ENCODE measurements around the gene ITGA2. TPM values are rescaled to one million over a fixed set of nuclear protein-coding genes. Genes with fewer than 3 reads are reported as not detected.

Gene ITGA2
- polyA plus RNA-seq, 1 experiment: 71.9 TPM

- ChIA-PET POLR2A (no interaction called here), CTCF (interaction anchor here (0.9 to 3.1 kb wide), 2 partner anchors 38 to 49 kb away, joined by 3 to 8 read pairs; no protein-coding TSS in a partner anchor)
- DNase-seq (ENCODE audit: low read depth, low spot score): no peak
- Histone ChIP-seq H3K9me3 (ENCODE audit: control insufficient read depth, insufficient read depth, low read length) (no peaks in the 10 kb centered on the region), H3K27me3 (ENCODE audit: control insufficient read depth, insufficient read depth, low read length) (no peaks in the 10 kb centered on the region), H3K27ac (ENCODE audit: low read depth, low read length) (no peak overlapping the region), H3K4me3 (ENCODE audit: low read depth, low read length) (no peak overlapping the region)
- no peak for TF ChIP-seq CTCF (IDR thresholded peaks at IDR 0.05; ENCODE audit: low read depth, low read length)
These were observed 8.3 kb downstream of the ITGA2 start for GRCh38 chr5:52997424-52997823.

- no peaks in the 10 kb centered on the region for H3K27me3 ChIP-seq (ENCODE audit: control insufficient read depth, insufficient read depth, low read length)
- no peak overlapping the region for H3K27ac ChIP-seq (ENCODE audit: low read depth, low read length)
- no peak for DNase-seq (ENCODE audit: low read depth, low spot score)
- POLR2A ChIA-PET: no interaction called here
- H3K9me3 ChIP-seq (ENCODE audit: control insufficient read depth, insufficient read depth, low read length): no peaks in the 10 kb centered on the region
- TF ChIP-seq CTCF (IDR thresholded peaks at IDR 0.05; ENCODE audit: low read depth, low read length): no peak
- CTCF ChIA-PET: interaction anchor here (3.1 kb wide), 1 partner anchor 37 kb away, joined by 8 read pairs; no protein-coding TSS in a partner anchor
- no peak overlapping the region for H3K4me3 ChIP-seq (ENCODE audit: low read depth, low read length)
These were observed 9.6 kb downstream of the ITGA2 start for GRCh38 chr5:52998552-52999313.

GRCh38 chr5:52999344-52999949 lies 10.3 kb downstream of the ITGA2 start:
- no peak for TF ChIP-seq CTCF (IDR thresholded peaks at IDR 0.05; ENCODE audit: low read depth, low read length)
- no peaks in the 10 kb centered on the region for H3K9me3 ChIP-seq (ENCODE audit: control insufficient read depth, insufficient read depth, low read length)
- ChIA-PET CTCF (no interaction called here), POLR2A (no interaction called here)
- H3K27ac ChIP-seq (ENCODE audit: low read depth, low read length): no peak overlapping the region
- H3K27me3 ChIP-seq (ENCODE audit: control insufficient read depth, insufficient read depth, low read length): no peaks in the 10 kb centered on the region
- no peak for DNase-seq (ENCODE audit: low read depth, low spot score)
- H3K4me3 ChIP-seq (ENCODE audit: low read depth, low read length): no peak overlapping the region

- TF ChIP-seq CTCF (IDR thresholded peaks at IDR 0.05; ENCODE audit: low read depth, low read length): no peak
- CTCF ChIA-PET: no interaction called here
These were observed 12.4 kb downstream of the ITGA2 start for GRCh38 chr5:53001541-53001940.

GRCh38 chr5:53002491-53002890 lies 13.3 kb downstream of the ITGA2 start:
- no peaks in the 10 kb centered on the region for H3K27me3 ChIP-seq (ENCODE audit: control insufficient read depth, insufficient read depth, low read length)
- ChIA-PET CTCF (interaction anchor here (0.5 to 1.1 kb wide), 2 partner anchors 9 to 186 kb away, joined by 4 to 5 read pairs; no protein-coding TSS in a partner anchor), POLR2A (no interaction called here)
- H3K4me3 ChIP-seq (ENCODE audit: low read depth, low read length): no peak overlapping the region
- no peaks in the 10 kb centered on the region for H3K9me3 ChIP-seq (ENCODE audit: control insufficient read depth, insufficient read depth, low read length)
- no peak for DNase-seq (ENCODE audit: low read depth, low spot score)
- TF ChIP-seq CTCF (IDR thresholded peaks at IDR 0.05; ENCODE audit: low read depth, low read length): no peak
- H3K27ac ChIP-seq (ENCODE audit: low read depth, low read length): no peak overlapping the region

More at GRCh38 chr5:53001541-53001940, 12.4 kb downstream of the ITGA2 start:
- POLR2A ChIA-PET: no interaction called here
- Histone ChIP-seq H3K9me3 (ENCODE audit: control insufficient read depth, insufficient read depth, low read length) (no peaks in the 10 kb centered on the region), H3K27me3 (ENCODE audit: control insufficient read depth, insufficient read depth, low read length) (no peaks in the 10 kb centered on the region), H3K27ac (ENCODE audit: low read depth, low read length) (peak overlapping the region; percentile 32), H3K4me3 (ENCODE audit: low read depth, low read length) (no peak overlapping the region)
- no peak for DNase-seq (ENCODE audit: low read depth, low spot score)

Measured in AG04450 (cell line).